Motor neuron (in vitro differentiated cells): ENCODE results near the gene PLEKHG2. TPM values are rescaled to one million over a fixed set of nuclear protein-coding genes. Genes with fewer than 3 reads are reported as not detected.
A peak's percentile ranks its signal among the peaks of the same experiment; 100 is the strongest.

Source experiments
- ATAC-seq, 8 experiments: fragments of 200-7000 bp; cut with Tn5 transposase; replicated peaks in 6 of 8; 2 replicates each; pipeline ENCODE4 v1.8.0; 2021; ENCODE audit warnings: mild to moderate bottlenecking in 8 of 8, moderate library complexity in 8 of 8
- H3K27ac ChIP-seq, 2 donors: fragments of 250-450 bp; sonication (Bioruptor Pico); 2 replicates each; pipeline ENCODE4 v1.9.0; 2021; ENCODE audit warnings: antibody characterized with exemption in 2 of 2, mild to moderate bottlenecking in 2 of 2, moderate library complexity in 1 of 2
- H3K4me1 ChIP-seq, 2 donors: fragments of 250-450 bp; sonication (Bioruptor Pico); replicated peaks in 1 of 2; 2 replicates each; pipeline ENCODE4 v1.6.1; 2021; ENCODE audit warnings: antibody characterized with exemption in 2 of 2, mild to moderate bottlenecking in 2 of 2, moderate library complexity in 1 of 2
- H3K4me3 ChIP-seq, 5 donors: fragments of 250-450 bp; sonication (Bioruptor Pico); 2 replicates each; pipeline ENCODE4 v1.9.0; 2021; ENCODE audit warnings: antibody characterized with exemption in 5 of 5, mild to moderate bottlenecking in 5 of 5, moderate library complexity in 4 of 5
- WGBS, 10 experiments: fragments of 450-650 bp; shearing (Covaris generic); methylation state at CpG; one replicate each; pipeline ENCODE4 v1.0.0; 2022; 5-methylcytosine and 5-hydroxymethylcytosine counted together
- in situ Hi-C, 9 experiments: fragments of 400-800 bp; cut with MboI; loops; one replicate each; pipeline ENCODE4 v1.15.0; 2021; ENCODE audit warnings: low sequenced_read_pairs in 9 of 9, low pct_unique_long_range_greater_than_20kb in 2 of 9; ENCODE audit not compliant: unreplicated experiment in 9 of 9
- total RNA-seq, 8 experiments: library from RNA; unstranded; fragments of 300-600 nt; gene quantifications; 2 replicates each; pipeline versions ENCODE4 v1.2.3 to v1.2.4, GENCODE V29; 2022

PLEKHG2 gene
- total RNA-seq, 8 experiments from 2014 or later, result 1.1 to 50.6 (median 13.2) TPM

- Histone ChIP-seq H3K27ac (peak within 1 kb of the TSS; percentile 98 to 99), H3K4me1 (peaks cover 5 to 13% of the 10 kb centered on the region in 2 donors), H3K4me3 (peak within 1 kb of the TSS; percentile 62 to 86 (median 68))
- WGBS, 10 experiments, result 0 to 1% (median 0%) methylated on average over 2 to 16 of the region's 60 CpGs; no CpG with 5 or more reads in 4 of the 10 experiments
- peak; percentile 89 to 95 (median 95) for ATAC-seq
- in situ Hi-C loops, result no loop called here
Measured at GRCh38 chr19:39390751-39391437, 21.6 kb upstream of the PLEKHG2 start, which contains the start of the genes MED29 and PAF1. Gene MED29, plus strand, starts transcription at chr19:39391378. Its CDS starts 45 bp downstream, at chr19:39391423. Gene PAF1, minus strand, starts transcription at chr19:39391106. Its CDS starts 242 bp downstream, at chr19:39390864.

GRCh38 chr19:39397360-39398296, 14.8 kb upstream of the PLEKHG2 start:
- in situ Hi-C loops, result no loop called here
- Histone ChIP-seq H3K4me1 (peaks cover 3 to 5% of the 10 kb centered on the region in 2 donors), H3K4me3 (peak overlapping the region in 1 of 5 donors; percentile 4), H3K27ac (no peak overlapping the region)
- ATAC-seq, result peak; percentile 47 to 82 (median 58)
- 50 to 67% methylated on average over 2 to 3 of the region's 17 CpGs; no CpG with 5 or more reads in 8 of the 10 experiments for WGBS, 10 experiments

- Histone ChIP-seq H3K4me3 (no peak overlapping the region), H3K27ac (no peak overlapping the region), H3K4me1 (peaks cover 5 to 10% of the 10 kb centered on the region in 2 donors)
- peak in 2 of 8 experiments; percentile 38 to 39 for ATAC-seq
- in situ Hi-C loops, result no loop called here
- 83 to 95% (median 90%) methylated on average over 2 to 5 of the region's 11 CpGs; no CpG with 5 or more reads in 7 of the 10 experiments for WGBS, 10 experiments
Measured at GRCh38 chr19:39398297-39398864, 14.1 kb upstream of the PLEKHG2 start.

GRCh38 chr19:39399668-39400050, 12.8 kb upstream of the PLEKHG2 start:
- 93 to 100% methylated on average over 3 to 4 of the region's 4 CpGs; no CpG with 5 or more reads in 8 of the 10 experiments for WGBS, 10 experiments
- H3K27ac ChIP-seq, result no peak overlapping the region
- in situ Hi-C loops, result no loop called here
- no peak for ATAC-seq
- peaks cover 11 to 16% of the 10 kb centered on the region in 2 donors for H3K4me1 ChIP-seq
- no peak overlapping the region for H3K4me3 ChIP-seq

- in situ Hi-C loops, result no loop called here
- Histone ChIP-seq H3K27ac (no peak overlapping the region), H3K4me3 (no peak overlapping the region), H3K4me1 (peaks cover 11 to 16% of the 10 kb centered on the region in 2 donors)
- WGBS, 10 experiments, result 82 to 100% (median 95%) methylated on average over 1 to 4 of the region's 4 CpGs; no CpG with 5 or more reads in 4 of the 10 experiments
- no peak for ATAC-seq
Measured at GRCh38 chr19:39400061-39400460, 12.4 kb upstream of the PLEKHG2 start.

- 17 to 80% (median 63%) methylated on average over 1 to 2 of the region's 4 CpGs; no CpG with 5 or more reads in 6 of the 10 experiments for WGBS, 10 experiments
- Histone ChIP-seq H3K27ac (no peak overlapping the region), H3K4me1 (peaks cover 11 to 16% of the 10 kb centered on the region in 2 donors), H3K4me3 (no peak overlapping the region)
- ATAC-seq, result no peak
- in situ Hi-C loops, result no loop called here
Measured at GRCh38 chr19:39401070-39401548, 11.4 kb upstream of the PLEKHG2 start.

GRCh38 chr19:39401549-39402345, 10.7 kb upstream of the PLEKHG2 start:
- 20 to 81% (median 64%) methylated on average over 1 to 16 of the region's 25 CpGs; no CpG with 5 or more reads in 2 of the 10 experiments for WGBS, 10 experiments
- ATAC-seq, result peak in 1 of 8 experiments; percentile 0
- in situ Hi-C loops, result no loop called here
- Histone ChIP-seq H3K4me3 (no peak overlapping the region), H3K4me1 (peaks cover 11 to 16% of the 10 kb centered on the region in 2 donors), H3K27ac (peak overlapping the region; percentile 71 to 86)

- in situ Hi-C loops, result no loop called here
- peaks cover 11 to 16% of the 10 kb centered on the region in 2 donors for H3K4me1 ChIP-seq
Measured at GRCh38 chr19:39402346-39403300, 9.8 kb upstream of the PLEKHG2 start.

GRCh38 chr19:39403331-39404312, 8.8 kb upstream of the PLEKHG2 start:
- Histone ChIP-seq H3K4me1 (peaks cover 11 to 16% of the 10 kb centered on the region in 2 donors), H3K27ac (peak overlapping the region; percentile 71 to 86), H3K4me3 (peak overlapping the region; percentile 6 to 30 (median 18))
- 0 to 2% (median 0%) methylated on average over 1 to 12 of the region's 43 CpGs; no CpG with 5 or more reads in 6 of the 10 experiments for WGBS, 10 experiments
- ATAC-seq, result peak; percentile 8 to 73 (median 63)
- in situ Hi-C loops, result no loop called here

More at GRCh38 chr19:39402346-39403300, 9.8 kb upstream of the PLEKHG2 start:
- ATAC-seq, result peak; percentile 12 to 62 (median 46)
- Histone ChIP-seq H3K4me3 (peak overlapping the region; percentile 16 to 30 (median 22)), H3K27ac (peak overlapping the region; percentile 71 to 86)
- 2 to 63% (median 33%) methylated on average over 1 to 20 of the region's 59 CpGs; no CpG with 5 or more reads in 6 of the 10 experiments for WGBS, 10 experiments

- 78 to 100% (median 96%) methylated on average over 1 to 7 of the region's 17 CpGs; no CpG with 5 or more reads in 3 of the 10 experiments for WGBS, 10 experiments
- no peak overlapping the region for H3K27ac ChIP-seq
- H3K4me3 ChIP-seq, result no peak overlapping the region
- no peak for ATAC-seq
- in situ Hi-C loops, result no loop called here
- peaks cover 13 to 16% of the 10 kb centered on the region in 2 donors for H3K4me1 ChIP-seq
Measured at GRCh38 chr19:39405261-39405957, 7.1 kb upstream of the PLEKHG2 start.
